Lower leg skin (tissue), 3 donors: ENCODE measurements around the gene CA9.
"Not testable (repeated sequence)": the region's sequence is repeated elsewhere in the genome, so short reads cannot be mapped to it uniquely, and the experiment has no call there.

ENCODE experiments used
- CTCF ChIP-seq, 3 donors: fragments of 450-650 bp; IDR thresholded peaks; one replicate each; pipeline ENCODE4 v1.5.1; 2016; ENCODE audit warnings: antibody characterized with exemption in 3 of 3, mild to moderate bottlenecking in 3 of 3, moderate library complexity in 2 of 3
- POLR2A ChIP-seq, 2 donors: fragments of 450-650 bp; IDR thresholded peaks; one replicate each; pipeline ENCODE4 v1.6.1; 2016 to 2017; ENCODE audit warnings: antibody characterized with exemption in 2 of 2, mild to moderate bottlenecking in 1 of 2, moderate library complexity in 1 of 2

GRCh38 chr9:35640431-35640830, 33.3 kb upstream of the CA9 start:
- not testable (repeated sequence) for TF ChIP-seq POLR2A, CTCF (IDR thresholded peaks at IDR 0.05)
